Measurements from ENCODE around the gene EOLA1. TPM values are rescaled to one million over a fixed set of nuclear protein-coding genes. Genes with fewer than 3 reads are reported as not detected.
"Not testable (repeated sequence)": the region's sequence is repeated elsewhere in the genome, so short reads cannot be mapped to it uniquely, and the experiment has no call there.

Gene EOLA1
- total RNA-seq, 4 donors from 2014 or later: 11.9 to 33.6 (median 17.8) TPM

- H3K36me3 ChIP-seq: peaks cover 12 to 95% (median 78%) of the 10 kb centered on the region in 4 donors
Observed at GRCh38 chrX:149495573-149496071, 45.2 kb upstream of the EOLA1 start.

GRCh38 chrX:149497054-149497453 lies 43.8 kb upstream of the EOLA1 start:
- Histone ChIP-seq H3K4me3 (no peak overlapping the region), H3K36me3 (peaks cover 13 to 94% (median 78%) of the 10 kb centered on the region in 4 donors), H3K4me1 (peaks cover 0 to 6% (median 2%) of the 10 kb centered on the region in 4 donors), H3K27ac (replicated peaks in 1 of 4) (no peak overlapping the region), H3K9me3 (no peaks in the 10 kb centered on the region), H3K27me3 (no peaks in the 10 kb centered on the region)
- TF ChIP-seq, protein P1, sequence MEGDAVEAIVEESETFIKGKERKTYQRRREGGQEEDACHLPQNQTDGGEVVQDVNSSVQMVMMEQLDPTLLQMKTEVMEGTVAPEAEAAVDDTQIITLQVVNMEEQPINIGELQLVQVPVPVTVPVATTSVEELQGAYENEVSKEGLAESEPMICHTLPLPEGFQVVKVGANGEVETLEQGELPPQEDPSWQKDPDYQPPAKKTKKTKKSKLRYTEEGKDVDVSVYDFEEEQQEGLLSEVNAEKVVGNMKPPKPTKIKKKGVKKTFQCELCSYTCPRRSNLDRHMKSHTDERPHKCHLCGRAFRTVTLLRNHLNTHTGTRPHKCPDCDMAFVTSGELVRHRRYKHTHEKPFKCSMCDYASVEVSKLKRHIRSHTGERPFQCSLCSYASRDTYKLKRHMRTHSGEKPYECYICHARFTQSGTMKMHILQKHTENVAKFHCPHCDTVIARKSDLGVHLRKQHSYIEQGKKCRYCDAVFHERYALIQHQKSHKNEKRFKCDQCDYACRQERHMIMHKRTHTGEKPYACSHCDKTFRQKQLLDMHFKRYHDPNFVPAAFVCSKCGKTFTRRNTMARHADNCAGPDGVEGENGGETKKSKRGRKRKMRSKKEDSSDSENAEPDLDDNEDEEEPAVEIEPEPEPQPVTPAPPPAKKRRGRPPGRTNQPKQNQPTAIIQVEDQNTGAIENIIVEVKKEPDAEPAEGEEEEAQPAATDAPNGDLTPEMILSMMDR (IDR thresholded peaks at IDR 0.05): no peak
- TF ChIP-seq POLR2AphosphoS5 (IDR thresholded peaks at IDR 0.05) (no peak), POLR2A (IDR thresholded peaks at IDR 0.05; ENCODE audit: low read depth) (no peak), EP300 (IDR thresholded peaks at IDR 0.05) (no peak)
- 40% methylated on average over 1 of the region's 1 CpG for WGBS
- DNase-seq (ENCODE audit: extremely low spot score): no peak
- intact Hi-C loops (cut with DNase I): no loop called here

More at GRCh38 chrX:149495573-149496071, 45.2 kb upstream of the EOLA1 start:
- H3K27ac ChIP-seq (replicated peaks in 1 of 4): no peak overlapping the region
- WGBS: 80% methylated on average over 4 of the region's 5 CpGs
- no peaks in the 10 kb centered on the region for H3K27me3 ChIP-seq
- no peak for DNase-seq (ENCODE audit: extremely low spot score)
- TF ChIP-seq EP300 (IDR thresholded peaks at IDR 0.05): no peak
- TF ChIP-seq, protein P1 (IDR thresholded peaks at IDR 0.05): no peak
- H3K4me1 ChIP-seq: peaks cover 0 to 6% (median 0%) of the 10 kb centered on the region in 4 donors
- intact Hi-C loops (cut with DNase I): no loop called here
- no peaks in the 10 kb centered on the region for H3K9me3 ChIP-seq
- no peak overlapping the region for H3K4me3 ChIP-seq

DNA sequence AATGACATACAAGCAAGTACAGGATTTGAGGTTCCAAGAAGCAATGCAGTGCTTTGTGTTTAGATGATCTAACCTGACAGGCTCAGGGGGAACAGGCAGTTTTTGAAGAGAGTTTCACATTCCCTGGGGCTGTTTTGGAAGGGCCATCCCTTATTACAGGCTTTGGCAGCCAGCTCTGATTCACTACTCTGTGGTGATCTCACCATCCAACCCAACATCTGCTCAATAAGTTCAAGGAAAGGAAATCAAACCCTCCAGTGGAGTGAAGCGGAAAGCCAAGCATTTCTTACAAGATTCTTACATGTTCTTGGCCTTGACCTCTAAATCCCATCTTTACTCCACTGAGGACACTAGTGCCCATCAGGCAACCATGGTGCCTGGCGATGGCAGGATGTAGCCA lies 43.2 kb upstream of the EOLA1 start:
- H3K36me3 ChIP-seq: peaks cover 13 to 91% (median 72%) of the 10 kb centered on the region in 4 donors
- intact Hi-C loops (cut with DNase I): no loop called here
- WGBS: 47% methylated on average over 2 of the region's 2 CpGs

DNA sequence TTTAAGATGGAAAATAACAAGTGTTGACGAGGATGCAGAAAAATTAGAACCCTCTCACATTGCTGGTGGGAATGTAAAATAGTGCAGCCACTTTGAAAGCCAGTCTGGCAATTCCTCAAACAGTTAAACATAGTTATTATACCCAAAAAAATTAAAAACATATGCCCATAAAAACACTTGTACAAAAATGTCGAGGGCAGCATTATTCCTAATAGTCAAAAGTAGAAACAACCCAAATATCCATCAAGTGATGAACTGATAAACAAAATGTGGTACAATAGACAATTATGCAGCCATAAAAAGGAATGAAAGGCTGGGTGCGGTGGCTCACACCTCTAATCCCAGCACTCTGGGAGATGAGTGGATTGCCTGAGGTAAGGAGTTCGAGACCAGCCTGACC lies 42.0 kb upstream of the EOLA1 start:
- 80% methylated on average over 4 of the region's 4 CpGs for WGBS
- no peak for TF ChIP-seq POLR2AphosphoS5 (IDR thresholded peaks at IDR 0.05)
- TF ChIP-seq POLR2A (IDR thresholded peaks at IDR 0.05; ENCODE audit: low read depth): no peak
- TF ChIP-seq EP300 (IDR thresholded peaks at IDR 0.05): no peak
- TF ChIP-seq, protein P1 (IDR thresholded peaks at IDR 0.05): no peak
- Histone ChIP-seq H3K4me3 (no peak overlapping the region), H3K27ac (replicated peaks in 1 of 4) (no peak overlapping the region), H3K4me1 (peaks cover 0 to 16% (median 6%) of the 10 kb centered on the region in 4 donors), H3K27me3 (no peaks in the 10 kb centered on the region), H3K36me3 (peaks cover 13 to 80% (median 66%) of the 10 kb centered on the region in 4 donors), H3K9me3 (no peaks in the 10 kb centered on the region)
- intact Hi-C loops (cut with DNase I): no loop called here
- no peak for DNase-seq (ENCODE audit: extremely low spot score)

More for the DNA sequence above, 43.2 kb upstream of the EOLA1 start:
- Histone ChIP-seq H3K27ac (replicated peaks in 1 of 4) (no peak overlapping the region), H3K4me1 (peaks cover 0 to 11% (median 3%) of the 10 kb centered on the region in 4 donors), H3K27me3 (no peaks in the 10 kb centered on the region), H3K4me3 (no peak overlapping the region), H3K9me3 (no peaks in the 10 kb centered on the region)
- no peak for DNase-seq (ENCODE audit: extremely low spot score)
- TF ChIP-seq EP300 (IDR thresholded peaks at IDR 0.05) (no peak), POLR2AphosphoS5 (IDR thresholded peaks at IDR 0.05) (no peak), POLR2A (IDR thresholded peaks at IDR 0.05; ENCODE audit: low read depth) (no peak)
- TF ChIP-seq, protein P1 (IDR thresholded peaks at IDR 0.05): no peak

DNA sequence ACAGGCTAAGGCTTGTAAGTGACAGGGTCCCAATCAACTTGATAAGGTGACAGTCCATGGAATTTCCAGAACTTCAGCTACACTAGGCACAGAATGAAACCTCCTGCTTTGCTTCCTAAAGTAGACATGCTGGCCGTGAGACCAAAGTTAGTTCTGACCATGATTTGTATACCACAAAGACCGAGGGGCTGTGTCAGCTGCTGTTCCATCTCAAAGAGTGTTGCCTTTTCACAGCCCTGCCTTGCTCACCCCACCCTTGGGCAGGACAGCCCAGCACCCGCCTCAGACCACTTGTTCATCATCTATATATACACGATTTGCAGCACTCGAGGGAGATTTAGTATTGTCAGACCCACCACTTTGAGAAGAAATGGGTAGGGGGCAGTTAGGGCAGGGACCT lies 41.0 kb upstream of the EOLA1 start:
- no peak overlapping the region for H3K27ac ChIP-seq (replicated peaks in 1 of 4)
- TF ChIP-seq EP300 (IDR thresholded peaks at IDR 0.05): no peak
- TF ChIP-seq, protein P1 (IDR thresholded peaks at IDR 0.05): no peak
- TF ChIP-seq POLR2AphosphoS5 (IDR thresholded peaks at IDR 0.05): no peak
- TF ChIP-seq POLR2A (IDR thresholded peaks at IDR 0.05; ENCODE audit: low read depth): no peak
- H3K4me3 ChIP-seq: no peak overlapping the region
- no peaks in the 10 kb centered on the region for H3K27me3 ChIP-seq
- intact Hi-C loops (cut with DNase I): loop anchor here (10.0 kb wide), 1 partner anchor 1585 kb away; the partner anchor contains the start of gene FMR1
- no peak for DNase-seq (ENCODE audit: extremely low spot score)
- no peaks in the 10 kb centered on the region for H3K9me3 ChIP-seq
- WGBS: 72% methylated on average over 5 of the region's 5 CpGs
- peaks cover 13 to 70% (median 61%) of the 10 kb centered on the region in 4 donors for H3K36me3 ChIP-seq
- H3K4me1 ChIP-seq: peaks cover 0 to 20% (median 10%) of the 10 kb centered on the region in 4 donors

- intact Hi-C loops (cut with DNase I): loop anchor here (10.0 kb wide), 1 partner anchor 1588 kb away; the partner anchor contains the start of gene FMR1
- 57% methylated on average over 4 of the region's 5 CpGs for WGBS
- H3K36me3 ChIP-seq: peaks cover 8 to 38% (median 30%) of the 10 kb centered on the region in 4 donors
- not testable (repeated sequence) for H3K27ac ChIP-seq (replicated peaks in 1 of 4); H3K9me3 ChIP-seq; DNase-seq (ENCODE audit: extremely low spot score); H3K4me3 ChIP-seq; H3K27me3 ChIP-seq
- H3K4me1 ChIP-seq: peaks cover 0 to 26% (median 16%) of the 10 kb centered on the region in 4 donors
Observed at GRCh38 chrX:149502923-149503322, 37.9 kb upstream of the EOLA1 start.

GRCh38 chrX:149503446-149503845 lies 37.4 kb upstream of the EOLA1 start:
- not testable (repeated sequence) for DNase-seq (ENCODE audit: extremely low spot score); H3K27me3 ChIP-seq; H3K9me3 ChIP-seq
- intact Hi-C loops (cut with DNase I): loop anchor here (10.0 kb wide), 1 partner anchor 1589 kb away; the partner anchor contains the start of gene FMR1
- Histone ChIP-seq H3K27ac (replicated peaks in 1 of 4) (peak overlapping the region in 2 of 4 donors; percentile 48 to 91), H3K4me3 (peak overlapping the region in 2 of 4 donors; percentile 70 to 81), H3K4me1 (peaks cover 0 to 26% (median 16%) of the 10 kb centered on the region in 4 donors), H3K36me3 (peaks cover 8 to 33% (median 26%) of the 10 kb centered on the region in 4 donors)
- no CpG with 5 or more reads among the region's 10 CpGs for WGBS
